HG02970 (cell line): Measurements from ENCODE around the gene CNPY1.

Experiments used
- ATAC-seq: cut with Tn5 transposase; IDR thresholded peaks from one replicate; pipeline ENCODE4 v1.9.1; 2021; ENCODE audit warnings: mild to moderate bottlenecking, moderate library complexity, moderate number of reproducible peaks; ENCODE audit not compliant: unreplicated experiment, low FRiP score

The CNPY1 gene

GRCh38 chr7:155560196-155560885, 14.0 kb upstream of the CNPY1 start:
- ATAC-seq: no peak

- ATAC-seq: no peak
Observed at GRCh38 chr7:155559519-155560108, 13.3 kb upstream of the CNPY1 start.

- no peak for ATAC-seq
Observed at GRCh38 chr7:155558961-155559360, 12.6 kb upstream of the CNPY1 start.

GRCh38 chr7:155558351-155558750, 12.0 kb upstream of the CNPY1 start:
- no peak for ATAC-seq

- no peak for ATAC-seq
Observed at GRCh38 chr7:155557778-155558177, 11.4 kb upstream of the CNPY1 start.

GRCh38 chr7:155556763-155557162, 10.4 kb upstream of the CNPY1 start:
- no peak for ATAC-seq

GRCh38 chr7:155555116-155555695, 8.8 kb upstream of the CNPY1 start:
- no peak for ATAC-seq

GRCh38 chr7:155553871-155554270, 7.5 kb upstream of the CNPY1 start:
- ATAC-seq: no peak

- no peak for ATAC-seq
Observed at GRCh38 chr7:155551785-155552611, 5.6 kb upstream of the CNPY1 start.

GRCh38 chr7:155550916-155551315, 4.6 kb upstream of the CNPY1 start:
- no peak for ATAC-seq

- ATAC-seq: no peak
Observed at GRCh38 chr7:155549226-155549625, 2.9 kb upstream of the CNPY1 start.

GRCh38 chr7:155547161-155547791, 917 bp upstream of the CNPY1 start:
- ATAC-seq: no peak

GRCh38 chr7:155545348-155545747, 1.0 kb downstream of the CNPY1 start:
- no peak for ATAC-seq

GRCh38 chr7:155544485-155544884, 1.9 kb downstream of the CNPY1 start:
- no peak for ATAC-seq

GRCh38 chr7:155543926-155544325, 2.4 kb downstream of the CNPY1 start:
- no peak for ATAC-seq

- ATAC-seq: no peak
Observed at GRCh38 chr7:155543011-155543876, 3.1 kb downstream of the CNPY1 start.

GRCh38 chr7:155541986-155542675, 4.2 kb downstream of the CNPY1 start:
- ATAC-seq: no peak

- no peak for ATAC-seq
Observed at GRCh38 chr7:155540553-155540952, 5.8 kb downstream of the CNPY1 start.

- no peak for ATAC-seq
Observed at GRCh38 chr7:155538293-155538692, 8.1 kb downstream of the CNPY1 start.
